Measurements from ENCODE around the gene TNFRSF1A. TPM values are rescaled to one million over a fixed set of nuclear protein-coding genes. Genes with fewer than 3 reads are reported as not detected.

TNFRSF1A gene
- total and polyA plus RNA-seq, 2 of the 13 experiments (the other 11 are each of a cell fraction or from before 2014, with no cell fraction given) = 41.5 to 61.2 TPM

GRCh38 chr12:6335451-6336078, 6.3 kb downstream of the TNFRSF1A start (continued):
- peak; percentile 80 for TF ChIP-seq ARID4A (CRISPR knock-in tag; IDR thresholded peaks at IDR 0.05; ENCODE audit: borderline replicate concordance)
- peak; percentile 84 for TF ChIP-seq ELF1 (CRISPR knock-in tag; IDR thresholded peaks at IDR 0.05)
- peak; percentile 50; the same call in 1 of the 2 replicates for TF ChIP-seq GLI4 (CRISPR knock-in tag; IDR thresholded peaks at IDR 0.05; ENCODE audit: borderline replicate concordance)
- TF ChIP-seq RBM39 (IDR thresholded peaks at IDR 0.05; ENCODE audit: low read depth, low read length, poor library complexity, severe bottlenecking) = peak; percentile 32
- TF ChIP-seq ZBTB7B (CRISPR knock-in tag; IDR thresholded peaks at IDR 0.05) = peak; percentile 39; the same call in 1 of the 2 replicates
- no peak for TF ChIP-seq SRY (CRISPR knock-in tag; IDR thresholded peaks at IDR 0.05)
- 0 out of 2 replicates have a peak, but pooled peaks have one; percentile 31 for TF ChIP-seq CC2D1A (CRISPR knock-in tag; IDR thresholded peaks at IDR 0.05)
- TF ChIP-seq CTCF (CRISPR knock-in tag; IDR thresholded peaks at IDR 0.05) = peak; percentile 92
- no peak; the same call in 1 of the 2 replicates for TF ChIP-seq NFE2L2 (IDR thresholded peaks at IDR 0.05; ENCODE audit: low read length)
- TF ChIP-seq PHF5A (CRISPR knock-in tag; IDR thresholded peaks at IDR 0.05; ENCODE audit: low read depth, unreplicated experiment) = peak; percentile 64
- 0 out of 2 replicates have a peak, but pooled peaks have one; percentile 41 for TF ChIP-seq TFAP4 (IDR thresholded peaks at IDR 0.05; ENCODE audit: borderline replicate concordance, low read depth)
- peak; percentile 85 for TF ChIP-seq RBFOX2 (IDR thresholded peaks at IDR 0.05; ENCODE audit: low read depth, low read length)
- TF ChIP-seq ARNTL (CRISPR knock-in tag; IDR thresholded peaks at IDR 0.05) = no peak
- TF ChIP-seq ZNF138 (CRISPR knock-in tag; IDR thresholded peaks at IDR 0.05; ENCODE audit: low read depth) = no peak
- TF ChIP-seq KDM1A (CRISPR knock-in tag; IDR thresholded peaks at IDR 0.05) = no peak
- no peak; the same call in 1 of the 2 replicates for TF ChIP-seq ZNF619 (CRISPR knock-in tag; IDR thresholded peaks at IDR 0.05)
- peak; percentile 72; the same call in 1 of the 2 replicates for TF ChIP-seq TAF1 (CRISPR knock-in tag; IDR thresholded peaks at IDR 0.05)
- peak; percentile 54; the same call in 1 of the 2 replicates for TF ChIP-seq ZNF788 (CRISPR knock-in tag; IDR thresholded peaks at IDR 0.05; ENCODE audit: borderline replicate concordance)
- TF ChIP-seq FOXP4 (CRISPR knock-in tag; IDR thresholded peaks at IDR 0.05) = peak; percentile 68; the same call in 1 of the 2 replicates
- TF ChIP-seq KDM6A (CRISPR knock-in tag; IDR thresholded peaks at IDR 0.05; ENCODE audit: low read depth) = 0 out of 2 replicates have a peak, but pooled peaks have one; percentile 36
- TF ChIP-seq ZNF780A (CRISPR knock-in tag; IDR thresholded peaks at IDR 0.05) = no peak
